ENCODE measurements around the gene SKI. TPM values are rescaled to one million over a fixed set of nuclear protein-coding genes. Genes with fewer than 3 reads are reported as not detected.

Gene SKI
- total RNA-seq, 1 donor from 2014 or later, result 108 TPM

DNA sequence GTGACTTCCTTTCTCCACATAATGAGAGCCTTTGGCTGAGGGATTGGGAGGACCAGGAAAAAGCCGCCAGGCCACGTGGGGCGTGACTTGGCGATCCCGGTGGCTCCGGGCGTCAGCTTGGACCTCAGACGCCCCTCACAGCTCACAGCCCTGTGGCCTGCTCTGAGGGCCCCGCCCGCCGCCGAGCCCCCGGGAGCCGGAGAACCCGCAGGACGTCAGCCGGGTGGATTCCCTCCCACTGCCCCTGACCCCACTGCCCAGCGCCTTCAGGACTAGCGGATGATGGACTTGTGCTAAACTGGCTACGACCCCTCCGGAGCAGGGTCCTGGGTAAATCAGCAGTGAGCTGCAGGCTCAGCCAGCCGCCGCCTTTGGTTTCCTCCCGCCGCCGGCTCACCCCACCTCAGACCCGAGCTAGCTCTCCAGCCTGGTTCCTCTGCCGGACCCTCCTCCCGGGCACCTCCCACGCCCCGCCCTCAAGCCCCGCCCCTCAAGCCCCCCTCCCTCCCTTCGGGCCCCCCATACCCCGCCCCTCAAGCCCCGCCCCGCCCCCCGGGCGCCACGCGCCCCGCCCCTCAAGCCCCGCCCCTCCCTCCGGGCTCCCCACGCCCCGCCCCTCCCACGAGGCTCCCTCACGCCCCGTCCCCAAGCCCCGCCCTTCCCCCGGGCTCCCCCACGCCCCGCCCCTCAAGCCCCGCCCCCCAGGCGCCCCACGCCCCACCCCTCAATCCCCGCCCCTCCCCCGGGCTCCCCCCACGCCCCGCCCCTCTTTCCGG, 23.5 kb upstream of the SKI start:
- intact Hi-C loops (cut with DNase I), result no loop called here
- ATAC-seq, result peak; percentile 61
- peak; percentile 93 for DNase-seq (ENCODE audit: low spot score)

DNA sequence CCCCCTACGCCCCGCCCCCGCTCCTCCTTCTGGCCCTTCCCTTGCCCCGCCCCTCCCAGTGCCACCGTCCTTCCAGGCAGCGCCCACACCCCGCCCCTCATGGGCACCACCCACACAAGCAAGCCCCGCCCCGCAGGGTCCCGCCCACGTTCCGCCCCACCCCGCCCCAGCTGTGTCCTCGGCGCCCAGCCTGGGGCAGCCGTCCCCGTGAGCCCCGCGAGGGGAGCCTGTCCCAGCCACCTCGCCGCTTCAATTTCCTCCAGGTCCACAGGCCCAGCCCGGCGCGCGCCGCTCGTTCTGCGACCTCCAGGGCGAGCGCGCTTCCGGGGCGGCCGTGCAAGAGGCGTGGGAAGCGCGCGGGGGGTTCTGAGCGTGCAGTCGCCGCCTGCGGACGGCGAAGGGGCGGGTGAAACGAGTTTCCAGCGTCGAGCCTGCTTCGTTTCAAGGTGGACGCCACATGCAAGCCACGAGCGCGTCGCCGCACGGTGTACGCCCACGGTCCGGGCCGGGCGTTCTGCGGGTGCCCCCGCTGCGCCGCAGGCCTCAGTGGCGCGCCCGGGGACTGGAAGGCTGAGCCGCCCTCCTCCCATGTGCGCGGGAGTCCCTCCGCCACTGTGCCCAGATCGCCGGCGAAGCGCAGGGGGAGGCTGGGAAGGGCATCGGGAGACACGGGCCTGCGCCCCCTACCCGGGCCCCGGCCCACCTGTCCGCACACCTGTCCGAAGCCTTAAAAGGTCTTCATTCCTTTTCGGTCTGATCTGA, 22.7 kb upstream of the SKI start:
- intact Hi-C loops (cut with DNase I), result no loop called here
- DNase-seq (ENCODE audit: low spot score), result peak; percentile 98
- peak; percentile 66 for ATAC-seq

DNA sequence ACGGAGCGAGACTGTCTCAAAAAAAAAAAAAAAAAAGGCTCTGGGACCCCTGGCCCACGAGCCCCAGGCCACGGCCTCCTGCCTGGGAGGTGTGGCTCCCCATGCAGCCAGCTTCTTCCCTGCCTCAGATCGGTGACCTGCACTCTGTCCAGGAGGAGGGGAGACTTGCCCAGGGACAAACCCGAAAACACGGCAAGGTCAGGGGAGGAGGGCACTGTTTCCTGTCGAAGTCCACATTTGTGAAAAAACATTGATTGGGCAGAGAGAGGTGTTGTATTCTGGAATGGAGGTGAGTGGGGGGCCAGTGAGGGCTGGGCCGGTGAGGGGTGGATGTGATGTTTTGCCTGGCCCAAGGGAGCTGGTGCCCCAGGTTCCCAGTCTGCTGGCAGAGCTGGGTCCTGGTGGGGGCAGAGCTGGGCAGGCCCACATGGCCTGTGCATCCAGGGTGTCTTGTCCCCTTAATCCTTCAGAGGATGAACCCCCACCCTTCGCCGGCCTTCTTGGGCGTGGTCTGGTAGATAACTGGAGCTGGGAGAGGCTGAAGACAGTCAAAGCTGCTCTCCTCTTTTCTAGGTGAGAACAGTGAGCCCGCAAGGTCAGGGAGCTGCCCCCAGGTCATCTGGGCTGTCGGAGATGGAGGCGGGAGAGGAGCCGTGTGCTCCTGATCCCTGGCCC, 21.2 kb upstream of the SKI start:
- intact Hi-C loops (cut with DNase I), result no loop called here
- peak; percentile 73 for DNase-seq (ENCODE audit: low spot score)
- no peak for ATAC-seq

DNA sequence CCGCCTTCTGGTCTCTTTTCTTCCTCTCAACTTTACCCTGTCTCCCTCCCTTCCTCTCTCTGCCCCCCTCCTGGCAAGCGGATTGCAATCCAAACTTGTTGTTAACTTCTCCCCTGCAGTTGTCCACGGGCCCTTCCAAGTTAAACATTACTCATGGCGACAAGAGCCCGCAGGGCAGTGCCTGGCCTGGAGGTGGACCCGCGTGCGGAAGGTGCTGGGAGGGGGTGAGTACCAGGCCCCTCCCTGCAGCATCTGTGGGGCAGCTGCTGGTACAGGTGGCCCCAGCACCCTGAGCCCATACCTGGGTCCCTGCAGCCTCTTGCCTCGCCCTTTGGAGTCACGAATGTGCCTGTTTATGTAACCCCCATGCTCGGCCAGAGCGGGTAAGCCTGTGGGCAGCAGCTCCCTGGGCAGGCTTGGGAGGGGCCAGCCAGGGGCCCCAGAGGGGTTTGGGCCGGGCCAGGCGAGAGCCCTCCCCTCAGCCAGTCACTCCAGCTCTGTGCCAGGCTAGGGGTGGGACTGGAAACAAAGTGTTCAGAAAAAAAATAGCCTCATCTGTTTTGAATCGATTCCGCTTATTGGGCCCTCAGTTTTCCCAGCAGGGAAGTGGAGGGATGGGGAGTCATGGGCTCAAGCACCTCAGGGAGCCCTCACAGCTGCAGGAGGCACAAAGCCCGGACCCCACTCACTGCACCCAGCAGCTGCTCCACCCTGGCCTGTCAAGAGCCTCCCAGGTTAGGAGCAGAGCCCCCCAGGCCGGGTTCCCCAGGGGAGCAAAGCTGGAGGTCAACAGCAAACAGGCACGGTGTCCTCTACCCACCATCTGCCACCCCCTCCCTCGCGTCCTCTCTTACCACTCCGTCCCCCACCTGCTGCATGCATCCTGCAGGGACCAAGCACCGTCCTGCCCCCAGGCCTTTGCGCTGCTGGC, 19.5 kb upstream of the SKI start:
- peak; percentile 14 for ATAC-seq
- intact Hi-C loops (cut with DNase I), result no loop called here

DNA sequence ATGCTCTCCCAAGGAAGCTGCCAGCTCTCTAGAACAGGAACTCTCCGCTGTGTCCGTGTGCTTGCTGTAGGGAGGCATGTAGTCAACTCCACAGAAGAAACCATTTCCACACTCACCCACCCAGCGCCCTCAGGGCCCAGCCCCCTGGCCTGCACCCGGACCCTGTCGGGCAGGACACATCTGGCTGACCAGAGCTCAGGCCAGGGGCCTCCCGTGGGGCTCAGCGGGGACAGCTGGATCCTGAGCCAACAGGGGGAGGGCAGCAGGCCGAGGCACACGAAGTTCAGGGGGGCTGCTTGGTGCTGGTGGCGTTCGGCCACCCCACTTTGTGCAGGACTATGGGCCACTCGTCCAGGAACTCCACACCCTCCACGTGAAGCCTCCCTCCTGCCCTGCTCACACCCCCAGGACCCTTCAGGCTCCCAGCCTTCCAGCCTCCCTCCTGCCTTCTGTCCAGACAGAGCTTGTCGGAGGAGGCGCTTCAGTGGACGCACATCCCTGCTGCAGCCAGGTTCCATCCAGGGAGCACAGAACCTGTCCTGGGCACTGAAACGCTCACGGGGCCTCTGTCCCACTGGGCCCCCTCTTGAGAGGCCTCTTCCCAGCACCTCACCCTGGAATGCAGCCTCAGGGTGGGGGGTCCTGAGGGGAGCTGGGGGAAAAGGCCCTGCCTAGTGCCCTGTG, 18.6 kb upstream of the SKI start:
- intact Hi-C loops (cut with DNase I), result no loop called here
- ATAC-seq (no peak), DNase-seq (ENCODE audit: low spot score) (peak; percentile 68)

More for the DNA sequence above, 19.5 kb upstream of the SKI start:
- peak; percentile 79 for DNase-seq (ENCODE audit: low spot score)

DNA sequence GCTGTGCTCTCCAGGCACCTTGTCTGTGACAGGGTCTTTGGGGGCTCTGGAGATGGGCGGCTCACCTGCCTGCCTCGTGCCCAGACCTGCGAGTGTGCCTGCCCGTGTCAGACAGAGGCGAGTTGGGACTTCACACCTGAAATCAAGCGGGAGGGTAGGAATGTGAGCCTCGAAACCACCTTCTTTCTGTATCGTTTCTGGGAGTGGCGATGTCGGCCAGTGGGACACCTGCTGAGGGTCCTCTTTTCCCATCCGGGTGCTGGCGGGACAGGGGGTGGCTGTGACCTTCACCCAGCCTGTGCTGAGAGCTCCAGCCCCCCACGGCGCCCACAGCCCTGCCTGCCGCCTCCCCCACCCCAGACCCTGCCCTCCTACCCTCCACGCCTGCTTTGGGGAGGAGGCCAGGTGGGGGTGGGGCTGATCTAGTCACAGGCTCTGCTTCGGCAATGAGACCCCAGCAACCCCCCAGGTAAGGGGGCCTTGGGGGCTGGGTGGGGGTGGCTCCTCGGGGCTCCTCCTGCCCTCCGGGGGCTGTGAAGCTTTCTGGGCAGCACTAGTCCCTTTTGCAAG, 17.9 kb upstream of the SKI start:
- no peak for DNase-seq (ENCODE audit: low spot score)
- no peak for ATAC-seq
- intact Hi-C loops (cut with DNase I), result no loop called here

GRCh38 chr1:2210786-2211185, 17.3 kb upstream of the SKI start:
- ATAC-seq (no peak), DNase-seq (ENCODE audit: low spot score) (peak; percentile 63)
- intact Hi-C loops (cut with DNase I), result no loop called here

DNA sequence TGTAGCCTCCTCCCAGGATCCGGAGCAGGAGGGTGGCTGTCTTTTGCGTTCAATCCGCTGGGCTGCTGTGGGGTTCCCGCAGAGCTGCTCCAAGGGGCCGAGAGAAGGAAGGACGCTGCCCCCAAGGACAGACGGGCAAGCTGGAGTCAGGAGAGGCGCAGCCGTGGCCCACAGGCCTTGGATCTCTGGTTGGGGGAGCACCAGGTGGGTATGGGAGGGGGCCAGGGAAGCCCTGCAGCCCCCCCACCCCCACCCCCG, 15.9 kb upstream of the SKI start:
- ATAC-seq (no peak), DNase-seq (ENCODE audit: low spot score) (no peak)
- intact Hi-C loops (cut with DNase I), result no loop called here

- DNase-seq (ENCODE audit: low spot score) (peak; percentile 95), ATAC-seq (peak; percentile 57)
- intact Hi-C loops (cut with DNase I), result no loop called here
Measured at GRCh38 chr1:2212532-2213491, 15.3 kb upstream of the SKI start.

GRCh38 chr1:2213576-2214505, 14.3 kb upstream of the SKI start:
- DNase-seq (ENCODE audit: low spot score) (peak; percentile 93), ATAC-seq (peak; percentile 87)
- intact Hi-C loops (cut with DNase I), result no loop called here

DNA sequence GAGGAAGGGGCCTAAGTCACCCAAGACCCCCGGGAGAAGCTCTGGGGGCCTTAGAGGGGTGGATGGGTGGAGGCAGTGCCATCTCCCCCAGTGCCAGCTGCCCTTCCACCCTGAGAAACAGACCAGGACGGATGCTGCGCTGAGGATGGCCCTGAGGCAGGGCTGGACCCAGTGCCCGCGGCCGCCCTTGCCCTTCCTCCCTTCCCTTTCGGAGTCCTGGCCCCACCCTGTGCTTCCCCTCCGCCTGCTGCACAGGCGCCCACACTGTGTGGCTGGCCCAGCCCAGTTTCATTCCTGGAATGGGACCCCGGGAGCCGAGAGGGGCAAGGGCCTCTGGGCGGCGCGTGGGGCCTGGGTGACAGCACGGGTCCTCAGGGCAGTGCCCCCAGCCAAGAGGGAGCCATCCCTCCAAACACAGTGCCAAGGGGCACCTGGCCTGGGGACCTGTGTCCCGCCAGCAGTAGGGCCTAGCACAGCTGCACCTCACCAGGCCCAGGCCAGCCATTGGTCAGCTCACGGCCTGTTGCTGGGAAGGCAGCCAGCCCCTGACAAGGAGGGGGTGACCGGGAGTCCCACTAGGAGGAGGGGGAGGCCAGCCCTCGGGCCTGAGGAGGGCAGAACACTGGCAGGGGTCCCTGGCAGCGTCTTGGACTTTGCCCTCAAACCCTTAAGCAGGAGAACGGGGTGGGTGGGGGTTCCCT, 13.4 kb upstream of the SKI start:
- ATAC-seq (peak; percentile 35), DNase-seq (ENCODE audit: low spot score) (peak; percentile 78)
- intact Hi-C loops (cut with DNase I), result no loop called here

GRCh38 chr1:2215329-2215728, 12.8 kb upstream of the SKI start:
- no peak for DNase-seq (ENCODE audit: low spot score)
- no peak for ATAC-seq
- intact Hi-C loops (cut with DNase I), result no loop called here

DNA sequence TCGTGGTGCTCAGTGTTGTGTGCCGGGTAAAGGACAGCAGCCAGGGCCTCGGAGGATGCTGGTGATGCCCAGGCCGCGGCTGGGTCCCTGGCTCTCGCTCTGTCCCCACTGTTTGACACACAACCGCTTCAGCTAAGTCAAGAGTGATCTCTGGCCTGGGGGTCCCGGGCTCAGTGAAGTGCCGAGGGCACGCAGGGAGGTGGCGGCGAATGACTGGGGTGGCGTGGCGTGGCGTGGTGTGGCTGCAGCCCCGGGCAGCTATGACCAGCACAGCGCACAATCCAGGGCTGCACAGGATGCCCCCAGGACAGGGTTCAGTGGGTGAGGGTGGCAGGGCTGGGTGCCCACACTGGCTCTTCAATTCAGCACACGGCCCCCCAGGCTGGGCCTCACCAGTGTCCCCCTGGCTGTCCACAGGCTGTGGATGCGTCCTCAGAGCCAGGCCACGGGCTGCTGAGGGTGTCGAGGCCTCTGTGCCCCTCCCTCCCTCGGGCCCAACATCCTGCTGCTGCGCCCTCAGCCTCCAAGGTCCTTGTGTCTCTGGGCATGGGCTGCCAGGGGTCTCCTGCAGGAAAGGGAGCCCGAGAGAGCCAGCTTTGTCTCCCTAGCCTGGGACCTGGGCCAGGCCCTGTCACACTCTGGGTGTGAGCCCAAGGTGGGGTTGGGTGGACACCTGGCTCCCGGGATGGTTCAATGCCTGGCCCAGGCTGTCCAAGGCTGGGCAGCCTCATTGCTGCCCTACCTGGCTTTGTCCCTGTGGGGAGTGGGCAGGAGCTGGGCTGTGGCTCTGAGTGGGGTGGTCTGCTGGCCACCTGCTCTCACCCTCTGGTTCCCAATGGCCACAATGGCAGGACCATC, 12.0 kb upstream of the SKI start:
- intact Hi-C loops (cut with DNase I), result no loop called here
- ATAC-seq (no peak), DNase-seq (ENCODE audit: low spot score) (no peak)

DNA sequence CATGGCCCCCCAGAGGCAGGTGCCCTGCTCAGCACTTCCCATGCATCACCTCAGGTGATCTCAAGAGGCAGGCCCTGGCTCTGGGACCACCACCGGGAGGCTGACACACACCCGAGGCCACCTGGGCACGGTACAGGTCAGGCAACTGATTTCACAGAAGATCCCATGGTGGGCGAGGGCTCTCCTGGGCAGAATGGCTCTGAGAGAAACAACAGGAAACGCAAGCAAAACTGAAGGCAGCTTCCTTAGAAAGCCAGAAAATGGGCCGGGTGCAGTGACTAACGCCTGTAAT, 11.4 kb upstream of the SKI start:
- DNase-seq (ENCODE audit: low spot score) (no peak), ATAC-seq (no peak)
- intact Hi-C loops (cut with DNase I), result no loop called here

DNA sequence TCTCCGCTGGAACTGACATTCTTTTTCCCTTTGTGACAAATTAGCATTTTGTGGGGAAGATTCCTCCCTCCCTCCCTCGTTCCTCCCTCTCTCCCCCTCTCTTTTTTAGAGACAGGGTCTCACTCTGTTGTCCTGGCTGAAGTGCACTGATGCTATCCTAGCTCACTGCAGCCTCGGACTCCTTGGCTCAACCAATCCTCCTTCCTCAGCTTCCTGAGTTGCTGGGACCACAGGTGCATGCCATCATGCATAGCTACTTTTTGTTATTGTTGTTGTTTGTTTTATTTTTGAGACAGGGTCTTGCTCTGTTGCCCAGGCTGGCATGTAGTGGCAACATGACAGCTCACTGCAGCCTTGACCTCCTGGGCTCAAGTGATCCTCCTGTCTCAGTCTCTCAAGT, 6.8 kb upstream of the SKI start:
- DNase-seq (ENCODE audit: low spot score) (no peak), ATAC-seq (no peak)
- intact Hi-C loops (cut with DNase I), result no loop called here
